CD4-positive, alpha-beta T cell (primary cell): ENCODE results near the gene RAPGEF1. TPM values are rescaled to one million over a fixed set of nuclear protein-coding genes. Genes with fewer than 3 reads are reported as not detected.

Experiments
- ATAC-seq: fragments of 200-7000 bp; cut with Tn5 transposase; one replicate; pipeline ENCODE4 v1.10.0; 2022; ENCODE audit warnings: mild to moderate bottlenecking; ENCODE audit not compliant: poor library complexity
- CTCF ChIA-PET: fragments of 350-600 bp; sonication (Branson Sonifier 250); formaldehyde crosslinking; loops from one replicate; lab custom pipeline; 2021; ENCODE audit warnings: antibody characterized with exemption, inconsistent platforms; lab: Charles Lee
- POLR2A ChIA-PET: fragments of 350-600 bp; sonication (Branson Sonifier 250); formaldehyde crosslinking; loops from one replicate; lab custom pipeline; 2021; ENCODE audit warnings: antibody characterized with exemption, inconsistent platforms; lab: Charles Lee
- DNase-seq, 14 experiments: peaks; one replicate each; pipeline ENCODE4 v3.0.0-alpha.2; 2013 to 2020; ENCODE audit warnings: mixed read lengths in 2 of 14
- H3K27ac ChIP-seq, 2 donors: one replicate each; pipeline versions ENCODE4 v1.5.1 to v1.7.0; 2013; ENCODE audit warnings: low read length in 2 of 2, low read depth in 1 of 2, mild to moderate bottlenecking in 1 of 2
- H3K27me3 ChIP-seq, 2 experiments: 1 replicate in 1 of 2; 2 replicates in 1 of 2; pipeline versions ENCODE4 v1.6.1 to v1.7.0; 2013; ENCODE audit warnings: low read length in 2 of 2, control low read depth in 1 of 2, mild to moderate bottlenecking in 1 of 2, moderate library complexity in 1 of 2; ENCODE audit not compliant: insufficient read depth in 2 of 2, control insufficient read depth in 1 of 2
- H3K36me3 ChIP-seq: one replicate; pipeline ENCODE4 v1.6.1; 2013; ENCODE audit warnings: low read length, control low read depth; ENCODE audit not compliant: insufficient read depth
- H3K4me1 ChIP-seq: one replicate; pipeline ENCODE4 v1.6.1; 2013; ENCODE audit warnings: low read length, control low read depth; ENCODE audit not compliant: insufficient read depth
- H3K4me3 ChIP-seq: one replicate; pipeline ENCODE4 v1.5.1; 2013; ENCODE audit warnings: mild to moderate bottlenecking, low read length, moderate library complexity
- H3K9me3 ChIP-seq, 2 experiments: 1 replicate in 1 of 2; 2 replicates in 1 of 2; pipeline versions ENCODE4 v1.6.1 to v1.7.0; 2013; ENCODE audit warnings: low read length in 2 of 2, mild to moderate bottlenecking in 2 of 2, control low read depth in 1 of 2, moderate library complexity in 1 of 2; ENCODE audit not compliant: control insufficient read depth in 1 of 2, insufficient read depth in 1 of 2
- H3K27ac Mint-ChIP-seq: one replicate; pipeline ENCODE4 v1.8.0; 2020; ENCODE audit warnings: mixed read lengths
- H3K27me3 Mint-ChIP-seq: one replicate; pipeline ENCODE4 v1.8.0; 2021; ENCODE audit warnings: mixed read lengths
- H3K36me3 Mint-ChIP-seq: one replicate; pipeline ENCODE4 v1.8.0; 2021; ENCODE audit warnings: low read depth, mixed read lengths
- H3K4me1 Mint-ChIP-seq: one replicate; pipeline ENCODE4 v1.8.0; 2021; ENCODE audit warnings: low read depth, mixed read lengths
- H3K4me3 Mint-ChIP-seq: one replicate; pipeline ENCODE4 v1.8.0; 2020; ENCODE audit warnings: mild to moderate bottlenecking, mixed read lengths
- H3K9me3 Mint-ChIP-seq: one replicate; pipeline ENCODE4 v1.8.0; 2020; ENCODE audit warnings: mixed read lengths
- intact Hi-C, 2 experiments: fragments of 100-400 bp; cut with DNase I in 1 of 2; cut with micrococcal nuclease in 1 of 2; formaldehyde crosslinking; loops; one replicate each; pipeline versions ENCODE4 v1.15.1 to v1.9.0; 2023 to 2025; cut with DNase I, micrococcal nuclease
- total RNA-seq, 174 experiments: library from RNA in 2 of 174; stranded (reverse) in 2 of 174; gene quantifications; one replicate each; pipeline ENCODE4 v1.2.3 and lab custom pipeline; 2021 to 2026
- TF ChIP-seq, protein P1 (sequence below): fragments of 200-600 bp; IDR thresholded peaks from one replicate; pipeline ENCODE4 v1.8.0; 2022; ENCODE audit warnings: antibody characterized with exemption, mild to moderate bottlenecking

The RAPGEF1 gene
- total RNA-seq, 2 experiments from 2014 or later, result 130 to 134 TPM

DNA sequence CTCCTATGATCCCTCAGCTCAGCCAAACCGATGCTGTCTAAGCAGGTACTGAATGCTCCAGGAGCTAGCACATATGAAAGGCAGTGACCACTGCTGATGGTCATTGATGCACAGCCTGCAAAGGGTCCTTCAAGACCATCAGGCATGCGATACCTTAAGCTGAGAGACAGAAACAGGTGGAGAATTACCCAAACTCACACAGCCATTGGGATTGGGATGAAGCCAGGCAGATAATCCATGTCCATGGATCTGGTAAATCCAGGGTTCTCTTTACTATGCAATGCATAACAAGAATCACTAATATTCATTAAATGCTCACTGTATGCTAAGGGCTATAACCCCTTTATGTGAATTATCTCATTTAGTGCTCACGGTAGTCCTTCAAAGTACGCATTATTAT lies 36.2 kb downstream of the RAPGEF1 start:
- peaks cover 71% of the 10 kb centered on the region for H3K4me1 ChIP-seq
- TF ChIP-seq, protein P1, sequence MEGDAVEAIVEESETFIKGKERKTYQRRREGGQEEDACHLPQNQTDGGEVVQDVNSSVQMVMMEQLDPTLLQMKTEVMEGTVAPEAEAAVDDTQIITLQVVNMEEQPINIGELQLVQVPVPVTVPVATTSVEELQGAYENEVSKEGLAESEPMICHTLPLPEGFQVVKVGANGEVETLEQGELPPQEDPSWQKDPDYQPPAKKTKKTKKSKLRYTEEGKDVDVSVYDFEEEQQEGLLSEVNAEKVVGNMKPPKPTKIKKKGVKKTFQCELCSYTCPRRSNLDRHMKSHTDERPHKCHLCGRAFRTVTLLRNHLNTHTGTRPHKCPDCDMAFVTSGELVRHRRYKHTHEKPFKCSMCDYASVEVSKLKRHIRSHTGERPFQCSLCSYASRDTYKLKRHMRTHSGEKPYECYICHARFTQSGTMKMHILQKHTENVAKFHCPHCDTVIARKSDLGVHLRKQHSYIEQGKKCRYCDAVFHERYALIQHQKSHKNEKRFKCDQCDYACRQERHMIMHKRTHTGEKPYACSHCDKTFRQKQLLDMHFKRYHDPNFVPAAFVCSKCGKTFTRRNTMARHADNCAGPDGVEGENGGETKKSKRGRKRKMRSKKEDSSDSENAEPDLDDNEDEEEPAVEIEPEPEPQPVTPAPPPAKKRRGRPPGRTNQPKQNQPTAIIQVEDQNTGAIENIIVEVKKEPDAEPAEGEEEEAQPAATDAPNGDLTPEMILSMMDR, result no peak

GRCh38 chr9:131702911-131703310 lies 37.0 kb downstream of the RAPGEF1 start:
- H3K27ac ChIP-seq, result no peak overlapping the region
- CTCF ChIA-PET, result no interaction called here

More for the DNA sequence above, 36.2 kb downstream of the RAPGEF1 start:
- ChIA-PET POLR2A (no interaction called here), CTCF (interaction anchor here (1.0 to 1.1 kb wide), 2 partner anchors 11 to 36 kb away, joined by 3 to 4 read pairs; partner anchors contain the start of gene RAPGEF1)
- Mint-ChIP-seq H3K4me1 (peaks cover 94% of the 10 kb centered on the region), H3K4me3 (no peak overlapping the region), H3K9me3 (no peaks in the 10 kb centered on the region), H3K27ac (no peak overlapping the region), H3K36me3 (peaks cover 4% of the 10 kb centered on the region), H3K27me3 (no peaks in the 10 kb centered on the region)
- Histone ChIP-seq H3K27ac (no peak overlapping the region), H3K27me3 (no peaks in the 10 kb centered on the region), H3K9me3 (no peaks in the 10 kb centered on the region), H3K36me3 (no peaks in the 10 kb centered on the region), H3K4me3 (no peak overlapping the region)
- DNase-seq, result no peak
- intact Hi-C loops, result no loop called here
- no peak for ATAC-seq

DNA sequence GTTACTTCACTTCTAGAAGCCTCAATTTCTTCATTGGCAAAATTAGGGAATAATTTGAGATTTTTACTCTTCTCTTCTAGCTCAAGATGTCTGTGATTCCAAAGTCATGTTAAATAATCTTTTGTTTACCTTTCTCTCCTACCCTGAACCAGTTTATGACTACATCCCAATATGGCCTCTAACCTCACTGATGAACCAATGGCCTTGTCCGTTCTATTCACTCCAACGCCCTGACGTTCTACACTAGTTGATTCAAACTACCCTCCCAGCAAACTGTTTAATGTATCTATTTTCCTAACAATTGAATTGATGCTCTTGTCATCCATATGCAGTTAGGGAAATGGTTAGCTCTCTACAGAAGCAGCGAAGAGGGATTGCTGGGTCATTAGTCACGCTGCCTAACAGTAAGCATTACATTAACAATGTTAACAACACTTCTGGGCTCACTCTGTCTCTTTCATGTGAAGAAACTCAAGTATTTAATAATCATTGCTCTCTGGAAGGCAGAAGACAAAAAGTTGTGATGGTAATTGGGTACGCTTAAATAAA lies 38.0 kb downstream of the RAPGEF1 start:
- Mint-ChIP-seq H3K36me3 (no peaks in the 10 kb centered on the region), H3K27ac (peak overlapping the region; percentile 15), H3K4me3 (no peak overlapping the region), H3K27me3 (no peaks in the 10 kb centered on the region), H3K9me3 (no peaks in the 10 kb centered on the region), H3K4me1 (peaks cover 95% of the 10 kb centered on the region)
- ATAC-seq, result no peak
- DNase-seq, result no peak
- TF ChIP-seq, protein P1, result no peak
- intact Hi-C loops, result no loop called here
- no peaks in the 10 kb centered on the region for H3K27me3 ChIP-seq
- ChIA-PET CTCF (no interaction called here), POLR2A (no interaction called here)
- H3K27ac ChIP-seq, result no peak overlapping the region
- H3K4me3 ChIP-seq, result no peak overlapping the region
- no peaks in the 10 kb centered on the region for H3K9me3 ChIP-seq
- H3K4me1 ChIP-seq, result peaks cover 77% of the 10 kb centered on the region
- no peaks in the 10 kb centered on the region for H3K36me3 ChIP-seq

More at GRCh38 chr9:131702911-131703310, 37.0 kb downstream of the RAPGEF1 start:
- H3K36me3 Mint-ChIP-seq, result no peaks in the 10 kb centered on the region
- H3K36me3 ChIP-seq, result no peaks in the 10 kb centered on the region
- TF ChIP-seq, protein P1, result no peak
- ATAC-seq (no peak), DNase-seq (no peak)
- intact Hi-C loops, result no loop called here
- H3K4me1 ChIP-seq, result peaks cover 72% of the 10 kb centered on the region
- POLR2A ChIA-PET, result no interaction called here
- H3K27ac Mint-ChIP-seq, result no peak overlapping the region
- H3K4me3 ChIP-seq, result no peak overlapping the region
- H3K4me1 Mint-ChIP-seq, result peaks cover 95% of the 10 kb centered on the region
- no peaks in the 10 kb centered on the region for H3K27me3 ChIP-seq
- no peaks in the 10 kb centered on the region for H3K9me3 Mint-ChIP-seq
- no peaks in the 10 kb centered on the region for H3K27me3 Mint-ChIP-seq
- H3K4me3 Mint-ChIP-seq, result no peak overlapping the region
- H3K9me3 ChIP-seq, result no peaks in the 10 kb centered on the region
